GM20000 (cell line): ENCODE results near the gene ZRANB2.

Experiments
- DNase-seq: peaks from one replicate; pipeline ENCODE4 v3.0.0; 2012; ENCODE audit warnings: low spot score
- CTCF ChIP-seq: IDR thresholded peaks from 2 replicates; pipeline ENCODE4 v1.5.1; 2012; ENCODE audit warnings: mild to moderate bottlenecking, control low read depth; ENCODE audit errors: extremely low read depth, missing control alignments

ZRANB2 gene

GRCh38 chr1:71086331-71086730 is 5.5 kb upstream of the ZRANB2 start:
- no peak for TF ChIP-seq CTCF
- no peak for DNase-seq

GRCh38 chr1:71083271-71083670 is 2.4 kb upstream of the ZRANB2 start:
- no peak for DNase-seq
- no peak for TF ChIP-seq CTCF

- TF ChIP-seq CTCF, result no peak
- no peak for DNase-seq
These were observed 854 bp upstream of the ZRANB2 start for GRCh38 chr1:71081697-71082080.

- DNase-seq, result peak; percentile 4
- TF ChIP-seq CTCF, result no peak
These were observed 551 bp downstream of the ZRANB2 start for GRCh38 chr1:71080230-71080738.

GRCh38 chr1:71074681-71075080 is 6.2 kb downstream of the ZRANB2 start:
- no peak for TF ChIP-seq CTCF
- DNase-seq, result no peak

GRCh38 chr1:71072273-71072672 is 8.6 kb downstream of the ZRANB2 start:
- no peak for TF ChIP-seq CTCF
- DNase-seq, result no peak

GRCh38 chr1:71071720-71072119 is 9.1 kb downstream of the ZRANB2 start:
- TF ChIP-seq CTCF, result no peak
- no peak for DNase-seq
